ENCODE measurements around the gene TNFRSF18.

TNFRSF18 gene

DNA sequence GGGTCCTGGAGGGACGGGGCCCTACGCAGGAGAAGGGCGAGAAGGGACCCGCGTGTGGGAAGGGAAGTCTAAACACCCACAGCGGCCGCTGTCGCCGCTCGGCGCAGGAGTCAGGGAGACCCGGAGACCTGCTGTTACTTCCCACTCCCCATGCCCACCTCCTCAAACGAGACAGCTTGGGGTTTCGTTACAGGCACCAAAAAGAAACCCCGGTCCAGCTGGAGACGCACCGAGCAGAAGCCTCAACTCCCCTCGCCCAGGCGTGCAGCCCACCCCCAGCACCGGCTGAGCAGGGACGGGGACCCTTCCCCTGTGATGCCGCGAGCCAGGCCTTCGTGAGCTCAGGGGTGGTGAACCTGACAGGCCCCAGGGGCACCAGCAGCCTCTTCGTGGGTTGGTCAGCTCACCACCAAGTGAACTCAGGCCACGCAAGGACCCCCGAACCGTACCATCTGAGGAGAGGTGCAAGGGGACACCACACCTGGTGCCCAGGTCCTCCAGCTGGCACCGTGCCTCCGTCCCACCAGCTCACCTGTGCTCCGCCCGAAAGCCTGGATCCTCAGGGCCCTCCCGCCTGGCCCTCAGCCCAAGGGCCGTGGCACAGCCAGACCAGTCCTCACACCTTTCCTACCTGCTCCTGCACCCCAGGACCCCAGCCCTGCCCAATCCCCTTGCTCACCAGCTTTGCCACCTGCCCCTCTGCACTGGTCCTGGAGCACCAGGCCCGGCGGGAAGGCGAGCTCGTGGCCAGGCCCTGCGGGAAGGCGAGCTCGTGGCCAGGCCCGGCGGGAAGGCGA lies 20.4 kb upstream of the TNFRSF18 start:
- no peak for DNase-seq

DNA sequence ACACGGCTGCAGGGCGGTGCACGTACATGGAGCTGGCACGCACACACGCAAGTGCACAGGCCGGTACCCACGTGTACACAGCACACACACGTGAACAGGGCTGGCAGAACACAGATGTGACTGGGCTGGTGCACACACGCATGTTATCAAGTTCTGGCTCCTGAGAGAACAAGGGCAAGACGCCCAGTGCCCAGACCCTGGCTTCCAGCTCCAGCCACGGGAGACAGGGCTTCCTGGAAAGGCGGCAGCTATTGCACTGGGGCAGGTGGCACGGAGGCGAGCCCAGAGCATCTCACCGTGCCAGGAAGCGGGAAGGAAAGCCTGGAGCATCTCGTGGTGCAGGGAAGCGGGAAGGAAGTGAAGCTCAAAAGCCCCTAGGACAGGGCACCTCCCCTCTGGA lies 19.5 kb upstream of the TNFRSF18 start:
- DNase-seq: no peak

DNA sequence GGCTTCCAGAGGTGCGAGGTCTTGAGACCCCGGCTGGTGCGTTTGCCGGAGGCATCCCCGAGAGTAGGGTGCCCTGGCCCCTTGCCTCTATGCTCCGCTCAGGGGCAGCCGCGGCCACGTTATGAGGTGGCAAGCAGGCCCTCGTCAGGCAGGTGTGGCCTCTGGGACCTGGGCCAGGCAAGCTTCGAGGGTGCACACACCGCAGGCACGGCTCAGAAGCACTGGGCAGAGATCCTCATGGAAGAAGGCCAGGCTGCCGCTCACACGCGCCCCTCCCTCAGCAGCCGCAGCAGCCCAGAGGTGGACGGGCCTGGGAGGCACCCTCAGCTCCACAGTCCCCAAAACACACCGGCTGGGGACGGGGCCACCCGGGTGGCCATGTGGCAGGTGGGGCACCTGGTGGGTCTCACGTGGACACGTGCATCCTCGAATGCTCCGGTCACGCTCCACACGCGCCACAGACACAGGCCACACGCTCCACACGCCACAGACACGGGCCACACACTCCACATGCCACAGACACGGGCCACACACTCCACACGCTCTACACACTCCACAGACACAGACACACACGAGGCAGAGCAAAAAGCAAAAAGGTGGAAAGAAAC lies 18.9 kb upstream of the TNFRSF18 start:
- DNase-seq: no peak

DNA sequence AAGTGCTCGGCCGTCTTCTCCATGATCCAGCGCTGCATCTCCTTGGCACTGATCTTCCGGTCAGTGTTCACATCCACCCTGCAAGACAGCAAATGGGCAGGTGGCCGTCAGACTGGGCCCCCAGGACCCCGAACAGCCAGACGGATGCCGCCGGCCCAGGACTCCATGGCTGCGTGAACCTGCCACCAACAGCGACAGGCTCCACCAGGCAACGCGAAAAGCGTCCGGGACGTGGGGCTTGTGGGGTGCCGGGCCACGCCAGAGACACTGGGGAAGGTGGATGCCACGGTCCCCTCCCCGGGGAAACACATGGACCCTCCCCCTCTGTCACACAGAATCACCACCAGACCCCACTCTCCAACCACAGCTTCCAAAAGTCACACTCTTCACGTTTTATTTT lies 17.5 kb upstream of the TNFRSF18 start:
- no peak for DNase-seq

DNA sequence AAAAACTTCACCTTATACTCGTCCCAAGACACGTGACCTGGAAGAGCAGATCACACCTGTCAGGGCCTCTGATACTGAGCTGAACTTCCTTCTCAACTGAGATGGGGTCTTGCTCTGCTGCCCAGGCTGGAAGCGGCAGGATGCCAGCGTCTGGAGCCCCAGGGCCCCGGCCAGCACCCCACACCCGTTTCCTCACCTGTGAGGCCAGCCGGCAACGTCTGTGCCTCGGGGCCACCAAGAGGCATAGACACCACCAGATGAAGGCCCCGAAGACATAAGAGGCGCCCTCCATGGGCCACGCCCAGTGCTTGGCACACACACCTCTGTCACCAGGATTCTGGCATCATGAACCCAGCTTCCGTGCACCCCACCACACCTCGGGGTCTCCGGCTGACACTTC lies 16.9 kb upstream of the TNFRSF18 start:
- no peak for DNase-seq

DNA sequence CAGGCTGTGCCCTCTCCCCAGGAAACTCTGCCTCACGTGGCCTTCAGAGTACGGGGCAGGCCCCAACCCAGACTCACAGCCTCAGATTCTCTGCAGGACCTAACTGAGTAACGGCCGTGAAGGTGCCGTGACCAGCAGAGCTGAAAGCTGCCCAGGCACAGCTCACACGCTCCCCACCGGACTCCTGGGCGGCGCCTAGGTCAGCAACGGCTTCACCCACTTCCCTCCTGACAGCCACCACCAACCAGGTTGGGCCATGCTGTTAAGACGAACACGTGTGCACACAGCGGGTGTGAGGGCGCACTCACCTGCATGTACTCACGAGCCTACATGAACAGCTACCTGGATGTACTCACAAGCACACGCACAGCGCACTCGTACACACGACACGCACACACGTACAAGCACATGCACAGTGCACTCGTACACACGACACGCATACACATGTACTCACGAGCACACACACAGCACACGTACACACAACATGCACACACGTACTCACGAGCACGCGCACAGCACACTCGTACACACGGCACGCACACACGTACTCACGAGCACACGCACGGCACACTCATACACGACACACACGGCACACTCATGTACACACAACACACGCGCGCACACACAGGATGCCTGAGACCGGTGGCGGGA lies 16.3 kb upstream of the TNFRSF18 start:
- DNase-seq: no peak

DNA sequence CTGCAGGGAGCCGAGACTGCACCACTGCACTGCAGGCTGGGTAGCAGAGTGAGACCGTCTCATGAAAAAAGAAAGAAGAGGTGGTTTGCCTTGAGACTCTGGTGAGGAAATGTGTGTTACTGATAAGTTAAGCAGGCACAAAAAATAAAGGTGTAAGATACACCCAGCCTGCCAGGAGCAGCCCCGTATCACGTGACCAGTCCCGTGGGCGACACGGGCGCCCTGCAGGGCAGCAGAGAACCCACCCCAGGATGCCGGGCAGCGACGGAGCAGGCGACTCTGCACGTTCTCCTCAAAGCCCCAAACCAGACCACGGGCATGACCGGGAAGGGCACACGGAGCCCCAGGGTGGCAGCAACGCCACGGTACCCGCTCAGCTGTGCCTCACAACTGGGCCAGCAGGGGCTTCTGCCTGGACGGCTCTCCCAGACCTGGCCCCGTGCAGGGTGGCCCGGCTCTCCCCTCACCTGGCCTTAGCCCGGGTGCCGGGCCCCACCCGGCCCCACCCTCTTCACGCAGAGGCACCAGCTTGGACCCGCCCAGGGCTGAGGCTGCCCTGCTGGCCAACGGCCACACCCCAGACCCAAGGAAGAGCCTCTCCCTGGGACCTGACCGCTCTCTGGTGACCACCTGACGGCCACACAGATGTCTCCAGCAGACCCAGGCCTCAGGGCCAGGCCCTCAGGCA lies 15.6 kb upstream of the TNFRSF18 start:
- no peak for DNase-seq

DNA sequence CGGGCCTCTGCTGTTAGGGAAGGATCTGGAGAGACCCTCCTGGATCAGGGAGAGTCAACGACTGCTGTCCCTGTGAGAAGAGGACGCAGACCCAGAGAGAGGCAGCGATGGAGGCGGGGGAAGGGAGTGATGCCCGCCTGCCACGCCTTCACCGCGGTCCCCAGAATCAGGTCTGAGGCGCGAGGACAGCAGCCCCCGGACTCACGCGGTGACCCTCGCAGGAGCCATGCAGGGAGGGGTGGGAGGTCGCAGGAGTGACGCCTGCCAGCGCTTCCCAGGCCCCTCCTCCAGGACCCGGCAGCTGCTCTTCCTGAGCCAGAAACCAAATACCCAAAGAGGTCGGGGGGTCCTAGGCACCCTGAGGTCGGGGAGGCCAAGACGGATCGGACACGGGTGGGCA lies 13.8 kb upstream of the TNFRSF18 start:
- DNase-seq: no peak

DNA sequence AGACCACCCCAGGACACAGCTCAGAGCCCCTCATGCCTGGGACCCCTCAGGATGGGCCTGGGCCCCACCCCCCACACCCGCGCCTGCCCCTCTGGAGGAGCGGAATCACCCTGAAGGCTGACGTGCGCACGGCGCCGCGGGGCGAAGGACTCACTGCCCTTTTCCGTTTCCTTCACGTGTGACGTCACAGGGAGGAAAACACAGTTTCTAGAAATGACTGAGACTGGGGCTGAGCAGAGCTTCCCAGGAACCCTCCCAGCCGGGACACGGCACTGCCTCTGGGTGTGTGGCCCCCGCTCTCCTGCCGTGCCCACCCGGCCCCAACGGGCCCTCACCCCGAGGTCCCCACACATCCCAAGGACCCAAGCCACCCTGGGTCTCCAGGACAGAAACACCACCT lies 12.9 kb upstream of the TNFRSF18 start:
- DNase-seq: no peak

DNA sequence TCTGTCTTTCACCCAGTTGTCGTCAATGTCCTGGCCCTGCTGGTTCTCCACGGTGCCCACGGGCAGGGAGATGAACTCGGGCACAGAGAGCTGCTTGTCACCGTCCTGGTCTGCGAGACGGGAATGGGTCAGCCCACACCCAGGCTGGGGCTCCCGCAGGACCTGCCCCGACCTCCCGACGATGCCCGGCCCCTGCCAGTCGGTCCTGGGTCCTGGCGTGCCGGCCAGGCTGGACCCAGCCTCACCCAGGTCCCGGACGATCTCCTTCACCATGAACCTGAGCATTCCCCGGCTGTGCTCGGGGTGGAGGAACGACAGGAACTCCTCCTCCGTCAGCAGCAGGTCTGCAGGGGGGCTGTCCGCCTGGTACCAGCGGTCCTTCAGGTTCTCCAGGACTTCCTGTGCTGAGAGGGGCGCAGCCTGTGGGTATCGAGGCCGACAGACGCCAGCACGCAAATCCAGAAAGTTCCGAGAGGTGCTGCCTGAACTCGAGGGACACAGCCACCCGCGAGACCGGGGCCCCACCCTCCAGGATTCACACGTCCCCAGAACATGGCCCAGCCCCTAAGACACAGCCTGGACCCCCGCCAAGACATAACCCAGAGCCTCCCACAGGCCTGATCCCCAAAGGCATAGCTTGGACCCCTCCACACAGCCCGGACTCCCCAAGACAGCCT lies 12.3 kb upstream of the TNFRSF18 start:
- no peak for DNase-seq

DNA sequence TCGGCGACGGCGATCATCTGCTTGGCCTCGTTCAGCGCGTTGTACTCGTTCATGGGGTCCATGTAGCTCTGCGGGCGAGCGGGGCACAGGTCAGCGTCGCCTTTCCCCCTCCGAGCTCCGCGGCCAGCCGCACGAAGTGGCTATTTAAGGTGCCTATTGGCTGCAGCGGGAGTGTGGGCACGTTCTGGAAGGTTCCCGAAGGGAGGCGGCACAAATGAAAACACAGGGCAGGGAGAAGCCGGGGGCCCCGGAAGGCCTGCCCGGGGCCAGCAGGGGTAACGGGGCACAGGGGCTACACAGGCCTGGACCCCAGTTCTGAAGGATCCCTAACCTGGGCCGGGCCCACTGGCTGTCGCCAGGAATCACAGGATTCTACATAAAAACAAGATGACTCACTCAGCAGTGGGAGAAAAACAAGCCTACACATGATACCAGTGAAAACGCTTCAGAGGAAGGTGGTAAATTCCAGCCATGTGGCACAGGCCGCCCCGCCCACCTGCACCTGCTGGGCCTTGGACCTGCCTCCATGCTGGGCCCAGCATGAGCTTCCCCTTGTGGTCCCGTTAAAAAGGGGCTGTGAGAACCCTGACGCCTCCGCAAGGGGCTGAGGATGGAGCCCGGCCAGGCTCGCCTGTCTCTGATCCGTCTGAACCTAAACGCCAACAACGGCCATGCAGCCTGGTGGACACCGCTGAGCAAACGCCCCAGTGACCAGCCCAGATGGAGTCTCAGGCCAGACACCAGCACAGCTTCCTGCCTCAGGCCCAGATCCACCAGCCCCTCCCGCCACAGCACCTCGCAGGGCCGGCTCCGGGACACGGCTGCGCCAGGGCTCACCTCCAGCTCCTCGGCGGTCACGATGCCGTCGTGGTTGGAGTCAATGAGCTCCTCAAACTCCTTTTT lies 11.5 kb upstream of the TNFRSF18 start:
- no peak for DNase-seq

DNA sequence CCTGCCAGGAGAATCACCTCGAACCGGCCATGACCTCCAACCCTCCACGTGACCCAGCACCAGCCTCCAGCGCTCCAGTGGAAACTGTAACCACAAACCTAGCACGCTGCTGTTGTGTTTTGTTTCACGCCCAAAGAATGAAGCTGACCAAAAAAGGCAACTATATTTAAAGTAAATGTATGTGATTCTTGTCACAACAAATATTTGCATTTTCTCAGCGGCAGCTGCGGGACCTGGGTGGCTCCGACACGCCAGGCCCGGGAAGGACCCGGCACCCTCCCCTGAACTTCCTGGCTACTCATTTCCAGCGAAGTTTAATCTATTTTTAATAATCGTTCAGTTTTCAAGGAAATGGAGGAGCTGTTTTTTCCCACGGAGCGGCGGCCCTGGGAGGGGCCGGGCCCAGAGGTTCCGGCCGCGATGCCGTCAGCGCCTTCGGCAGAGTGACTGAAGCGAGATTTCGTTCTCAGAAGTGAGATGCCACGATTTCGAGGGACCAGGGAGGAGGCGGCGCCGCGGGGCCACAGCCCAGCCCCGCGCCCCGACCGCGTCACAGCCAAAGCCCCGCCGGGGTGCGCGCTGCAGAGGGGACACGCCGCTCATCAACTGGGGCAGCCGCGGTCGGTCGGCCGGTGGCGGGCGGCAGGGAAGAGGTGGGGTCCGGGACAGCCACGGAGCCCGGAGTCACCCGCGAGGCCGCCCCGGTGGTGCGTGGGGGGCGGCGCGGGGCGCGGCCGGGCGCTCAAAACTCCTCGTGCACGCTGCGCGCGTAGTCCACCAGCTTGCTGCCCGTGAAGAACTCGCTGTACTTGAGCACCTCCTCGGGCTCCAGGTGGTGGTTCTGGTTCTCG lies 10.6 kb upstream of the TNFRSF18 start:
- DNase-seq: no peak

DNA sequence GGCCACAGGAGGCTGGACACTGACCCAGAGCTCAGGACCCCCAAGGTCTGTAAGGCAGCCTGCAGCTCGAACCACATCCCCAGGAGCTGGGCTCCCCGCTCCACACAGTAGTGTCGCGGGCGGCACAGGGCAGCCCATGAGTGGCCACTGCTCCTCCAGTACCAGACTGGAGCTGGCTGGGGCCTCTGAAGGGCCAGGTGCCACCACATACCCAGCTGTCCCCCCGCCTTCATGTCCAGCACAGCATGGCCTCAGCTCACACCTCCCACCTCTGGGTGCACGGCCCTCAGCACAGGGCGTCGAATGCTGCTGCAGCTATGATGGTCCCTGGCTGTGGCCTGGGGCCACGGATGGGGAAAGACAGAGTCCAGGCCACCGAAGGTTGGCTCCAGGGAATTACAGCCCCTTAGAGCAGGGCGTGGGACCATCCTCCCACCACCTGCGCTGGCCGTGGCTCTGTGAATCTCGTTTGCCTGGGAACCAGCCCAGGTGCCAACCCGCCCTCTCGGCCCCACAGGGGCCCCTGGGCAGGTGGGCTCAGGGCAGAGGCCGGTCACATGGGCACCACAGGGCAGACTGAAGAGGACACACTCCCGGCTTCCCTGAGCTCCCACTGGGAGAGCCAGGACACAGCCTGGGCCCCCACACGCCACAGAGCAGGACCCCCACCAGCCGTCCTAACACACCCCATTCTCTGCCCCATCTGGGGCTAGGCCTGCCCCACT lies 9.7 kb upstream of the TNFRSF18 start:
- no peak for DNase-seq

DNA sequence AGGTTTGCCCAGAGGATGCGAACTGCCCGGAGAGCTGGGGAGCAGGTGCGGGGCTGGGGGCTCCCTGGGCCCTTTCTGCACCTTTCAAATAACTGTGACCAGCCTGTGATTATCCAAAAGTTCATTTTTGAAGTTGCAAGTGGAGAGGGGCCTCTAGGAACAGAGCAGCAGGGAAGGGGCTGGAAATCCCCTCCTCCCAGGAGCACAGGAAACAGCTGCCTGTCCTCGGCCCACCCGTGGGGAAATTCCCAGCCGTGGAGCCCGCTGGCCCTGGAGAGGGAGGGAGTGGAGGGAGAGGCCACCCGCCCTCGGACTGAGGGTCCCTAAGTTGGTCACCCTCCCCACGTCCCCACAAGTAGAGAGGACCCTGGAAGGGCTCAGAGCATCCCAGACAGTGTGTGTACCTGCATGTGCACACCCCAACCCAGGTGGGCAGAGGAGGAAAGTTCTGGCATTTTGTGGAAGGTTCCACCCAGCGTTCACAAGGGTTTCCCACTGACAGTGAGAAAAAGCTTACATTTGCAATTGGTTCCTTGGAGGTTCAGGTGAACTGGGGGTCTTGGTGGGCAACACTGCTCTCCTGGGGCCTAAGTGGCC lies 8.8 kb upstream of the TNFRSF18 start:
- no peak for DNase-seq

DNA sequence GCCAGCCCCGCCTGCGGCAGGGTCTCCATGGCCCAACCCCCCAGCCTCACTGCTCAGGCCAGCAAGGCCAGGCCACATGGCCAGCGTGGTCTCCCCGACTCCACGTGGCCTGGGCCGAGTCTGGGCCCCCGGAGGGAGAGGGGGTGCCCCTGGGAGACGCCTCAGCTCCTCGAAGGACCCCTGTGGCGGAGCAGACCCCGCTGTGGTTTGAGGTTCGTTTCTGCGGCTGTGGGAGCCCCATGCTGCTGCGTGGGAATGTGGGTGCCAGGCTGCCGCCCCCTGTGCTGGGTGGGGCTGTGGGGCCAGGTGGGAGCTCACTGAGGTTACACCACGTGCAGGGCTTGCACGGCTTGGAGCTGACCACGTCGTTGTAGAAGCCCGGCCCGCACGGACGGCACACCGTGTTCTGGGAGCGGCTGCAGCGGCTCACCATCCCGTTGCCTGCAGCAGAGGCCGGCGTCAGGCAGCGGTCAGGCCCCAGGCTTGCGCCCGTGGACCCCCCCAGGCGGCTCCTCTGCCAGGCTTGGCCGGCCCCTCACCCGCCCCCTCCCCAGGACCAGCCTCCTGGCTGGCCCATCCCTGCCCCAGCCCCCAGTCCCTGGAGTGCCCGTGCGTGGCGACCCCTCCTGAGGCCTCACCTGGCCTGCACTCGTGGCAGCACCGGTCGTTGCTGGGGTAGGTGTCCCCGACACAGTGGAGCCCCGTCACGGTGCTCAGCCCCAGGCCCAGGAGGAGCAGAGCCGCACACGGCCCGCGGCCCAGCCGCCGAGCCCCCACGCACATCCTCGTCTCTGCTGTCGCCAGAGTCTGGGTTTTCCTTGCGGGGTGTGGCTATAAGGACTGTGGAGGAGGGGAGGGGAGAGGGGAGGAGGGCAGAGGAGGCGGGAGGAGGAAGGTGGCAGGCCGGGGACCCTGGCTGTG lies 7.2 kb upstream of the TNFRSF18 start, which contains the start of gene TNFRSF4:
Gene TNFRSF4 (minus strand): TSS at position 809 of the 921 bp plus-strand sequence. CDS start 26 bp downstream, at position 783.
- no peak for DNase-seq

DNA sequence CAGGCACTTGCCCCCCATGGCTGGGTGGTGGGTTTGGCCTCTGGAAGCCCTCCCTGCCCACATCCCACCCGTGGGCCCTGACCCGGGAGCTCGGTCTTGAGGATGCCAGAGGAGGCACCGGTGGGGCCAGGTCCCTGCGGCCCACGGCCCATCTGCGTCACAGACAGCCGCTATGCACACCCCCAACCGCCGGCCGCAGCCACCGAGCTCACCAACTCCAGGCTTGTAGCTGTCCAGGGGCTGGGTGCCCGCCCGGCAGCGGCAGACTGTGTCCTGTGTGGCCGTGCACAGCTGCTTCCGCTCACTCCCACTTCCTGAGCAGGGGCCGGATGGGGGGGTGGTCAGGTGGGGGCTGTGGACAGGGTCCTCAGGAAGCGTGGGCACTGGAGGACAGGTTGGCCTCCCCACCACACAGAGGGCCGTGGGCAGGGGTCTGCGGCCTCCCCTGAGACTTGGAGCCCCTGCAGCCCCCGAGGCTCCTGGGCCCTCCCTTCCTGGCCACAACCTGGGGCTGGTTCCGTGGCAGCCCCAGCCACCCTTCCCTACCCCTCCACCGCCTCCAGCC lies 6.5 kb upstream of the TNFRSF18 start:
- no peak for DNase-seq

DNA sequence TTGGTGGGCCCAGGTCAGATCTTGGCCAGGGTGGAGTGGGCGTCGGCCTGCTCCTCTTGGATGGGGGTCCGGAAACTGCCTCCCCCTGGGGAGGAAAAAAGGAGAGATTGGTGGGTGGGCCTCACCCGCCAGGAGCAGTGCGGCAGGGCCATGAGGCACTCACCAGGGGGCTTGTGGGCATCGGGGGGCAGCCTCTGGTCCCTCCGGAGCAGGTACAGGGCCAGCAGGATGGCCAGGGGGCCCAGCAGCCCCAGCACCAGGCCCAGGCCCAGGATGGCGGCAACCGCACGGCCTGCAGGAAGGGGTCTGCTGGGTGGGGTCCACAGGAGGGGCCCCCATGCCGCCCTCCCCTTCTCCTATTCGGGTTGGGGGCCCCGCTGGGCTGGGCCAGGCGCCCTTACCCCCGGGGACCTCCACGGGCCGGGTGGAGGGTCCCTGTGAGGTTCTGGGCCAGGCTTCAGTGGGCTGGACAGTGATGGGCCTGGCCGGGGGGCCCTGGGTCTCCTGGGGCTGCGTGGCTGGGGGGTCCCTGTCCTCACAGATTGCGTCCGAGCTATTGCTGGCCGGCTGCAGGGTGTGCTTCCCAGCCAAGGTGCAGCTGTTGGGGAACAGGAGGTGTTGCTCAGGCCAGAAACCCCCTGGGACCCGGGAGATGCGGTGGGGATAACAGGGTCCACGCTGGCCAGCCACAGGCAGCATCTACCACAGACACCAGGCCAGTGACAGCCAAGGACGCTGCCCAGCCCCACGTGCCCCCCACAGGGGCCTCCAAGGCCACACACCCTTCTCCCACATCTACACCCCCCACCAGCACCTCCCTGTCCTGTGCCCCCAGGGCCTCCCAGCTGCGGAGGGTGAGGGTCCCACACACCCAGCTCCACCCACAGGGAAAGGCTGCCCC lies 5.4 kb upstream of the TNFRSF18 start:
- DNase-seq: no peak
